Skeletal muscle tissue (tissue), 4 donors: ENCODE measurements around the gene HEATR5B. TPM values are rescaled to one million over a fixed set of nuclear protein-coding genes. Genes with fewer than 3 reads are reported as not detected.

Experiments
- H3K27ac ChIP-seq: one replicate; pipeline ENCODE4 v1.7.0; 2013; ENCODE audit warnings: mild to moderate bottlenecking, low read depth, low read length, inconsistent platforms
- H3K27me3 ChIP-seq, 3 donors: one replicate each; pipeline ENCODE4 v1.7.0; 2013; ENCODE audit warnings: low read length in 3 of 3; ENCODE audit not compliant: control insufficient read depth in 3 of 3, insufficient read depth in 3 of 3
- H3K36me3 ChIP-seq, 3 donors: one replicate each; pipeline ENCODE4 v1.7.0; 2013; ENCODE audit warnings: low read length in 3 of 3; ENCODE audit not compliant: control insufficient read depth in 3 of 3, insufficient read depth in 3 of 3
- H3K4me1 ChIP-seq, 3 donors: one replicate each; pipeline ENCODE4 v1.7.0; 2013; ENCODE audit warnings: low read length in 3 of 3, mild to moderate bottlenecking in 3 of 3; ENCODE audit not compliant: control insufficient read depth in 3 of 3, insufficient read depth in 3 of 3
- H3K4me3 ChIP-seq, 3 donors: one replicate each; pipeline ENCODE4 v1.7.0; 2013; ENCODE audit warnings: low read length in 3 of 3
- H3K9ac ChIP-seq, 3 donors: one replicate each; pipeline ENCODE4 v1.7.0; 2013; ENCODE audit warnings: low read length in 3 of 3, mild to moderate bottlenecking in 3 of 3, moderate library complexity in 2 of 3, low read depth in 1 of 3
- H3K9me3 ChIP-seq, 3 donors: one replicate each; pipeline ENCODE4 v1.7.0; 2013; ENCODE audit warnings: low read length in 3 of 3; ENCODE audit not compliant: control insufficient read depth in 3 of 3
- total RNA-seq: library from RNA; depleted of rRNA; stranded (reverse); fragments of >200 nt; gene quantifications from one replicate; pipeline ENCODE4 v1.2.3, GENCODE V29; 2014
- donor health status: Osteomylitis.

HEATR5B gene
- total RNA-seq: 41.2 TPM

- H3K27ac ChIP-seq: peak within 1 kb of the TSS; percentile 76
- peak within 1 kb of the TSS; percentile 92 to 97 (median 97) for H3K4me3 ChIP-seq
- peak within 1 kb of the TSS; percentile 83 to 95 (median 93) for H3K9ac ChIP-seq
- peaks cover 2 to 34% (median 31%) of the 10 kb centered on the region in 3 donors for H3K36me3 ChIP-seq
- H3K9me3 ChIP-seq: no peaks in the 10 kb centered on the region
- peaks cover 6 to 27% (median 23%) of the 10 kb centered on the region in 3 donors for H3K4me1 ChIP-seq
- no peaks in the 10 kb centered on the region for H3K27me3 ChIP-seq
These were observed at the start of gene HEATR5B, which contains the start of gene GPATCH11 for GRCh38 chr2:37083873-37084794. Gene HEATR5B (minus strand): TSS chr2:37084372. CDS start chr2:37083414, 958 bp downstream. Gene GPATCH11 (plus strand): TSS chr2:37084518. CDS start chr2:37088382, 3,864 bp downstream.

- no peak overlapping the region for H3K9ac ChIP-seq
- no peaks in the 10 kb centered on the region for H3K27me3 ChIP-seq
- no peaks in the 10 kb centered on the region for H3K4me1 ChIP-seq
- H3K9me3 ChIP-seq: no peaks in the 10 kb centered on the region
- H3K27ac ChIP-seq: no peak overlapping the region
- peaks cover 27 to 60% (median 58%) of the 10 kb centered on the region in 3 donors for H3K36me3 ChIP-seq
- no peak overlapping the region for H3K4me3 ChIP-seq
These were observed 48.7 kb upstream of the HEATR5B start for GRCh38 chr2:37132914-37133313.

GRCh38 chr2:37125416-37125815 lies 41.2 kb upstream of the HEATR5B start:
- no peaks in the 10 kb centered on the region for H3K9me3 ChIP-seq
- H3K27me3 ChIP-seq: no peaks in the 10 kb centered on the region
- peaks cover 0 to 2% (median 0%) of the 10 kb centered on the region in 3 donors for H3K4me1 ChIP-seq
- H3K9ac ChIP-seq: no peak overlapping the region
- no peak overlapping the region for H3K4me3 ChIP-seq
- no peak overlapping the region for H3K27ac ChIP-seq
- H3K36me3 ChIP-seq: peaks cover 17 to 30% (median 20%) of the 10 kb centered on the region in 3 donors

GRCh38 chr2:37119157-37119556 lies 35.0 kb upstream of the HEATR5B start:
- Histone ChIP-seq H3K9ac (no peak overlapping the region), H3K4me1 (no peaks in the 10 kb centered on the region), H3K4me3 (no peak overlapping the region), H3K27me3 (no peaks in the 10 kb centered on the region), H3K27ac (no peak overlapping the region), H3K9me3 (no peaks in the 10 kb centered on the region), H3K36me3 (peaks cover 12 to 27% (median 23%) of the 10 kb centered on the region in 3 donors)

GRCh38 chr2:37117566-37117965 lies 33.4 kb upstream of the HEATR5B start:
- H3K4me1 ChIP-seq: no peaks in the 10 kb centered on the region
- H3K4me3 ChIP-seq: no peak overlapping the region
- H3K9ac ChIP-seq: no peak overlapping the region
- no peaks in the 10 kb centered on the region for H3K9me3 ChIP-seq
- peaks cover 6 to 27% (median 21%) of the 10 kb centered on the region in 3 donors for H3K36me3 ChIP-seq
- H3K27ac ChIP-seq: no peak overlapping the region
- H3K27me3 ChIP-seq: no peaks in the 10 kb centered on the region

GRCh38 chr2:37111958-37112357 lies 27.8 kb upstream of the HEATR5B start:
- Histone ChIP-seq H3K27me3 (no peaks in the 10 kb centered on the region), H3K4me1 (no peaks in the 10 kb centered on the region), H3K4me3 (no peak overlapping the region), H3K9me3 (no peaks in the 10 kb centered on the region), H3K36me3 (peaks cover 6 to 33% (median 23%) of the 10 kb centered on the region in 3 donors), H3K9ac (no peak overlapping the region), H3K27ac (no peak overlapping the region)

GRCh38 chr2:37110306-37111212 lies 26.4 kb upstream of the HEATR5B start:
- Histone ChIP-seq H3K9ac (no peak overlapping the region), H3K4me1 (no peaks in the 10 kb centered on the region), H3K4me3 (no peak overlapping the region), H3K27me3 (no peaks in the 10 kb centered on the region), H3K9me3 (no peaks in the 10 kb centered on the region), H3K36me3 (peaks cover 6 to 31% (median 26%) of the 10 kb centered on the region in 3 donors), H3K27ac (no peak overlapping the region)

- peaks cover 6 to 34% (median 26%) of the 10 kb centered on the region in 3 donors for H3K36me3 ChIP-seq
- no peak overlapping the region for H3K27ac ChIP-seq
- no peak overlapping the region for H3K9ac ChIP-seq
- no peaks in the 10 kb centered on the region for H3K27me3 ChIP-seq
- no peaks in the 10 kb centered on the region for H3K4me1 ChIP-seq
- H3K4me3 ChIP-seq: no peak overlapping the region
- H3K9me3 ChIP-seq: no peaks in the 10 kb centered on the region
These were observed 25.4 kb upstream of the HEATR5B start for GRCh38 chr2:37109523-37109922.

GRCh38 chr2:37105150-37105549 lies 21.0 kb upstream of the HEATR5B start:
- H3K9ac ChIP-seq: no peak overlapping the region
- peaks cover 4 to 40% (median 27%) of the 10 kb centered on the region in 3 donors for H3K36me3 ChIP-seq
- H3K27me3 ChIP-seq: no peaks in the 10 kb centered on the region
- no peaks in the 10 kb centered on the region for H3K4me1 ChIP-seq
- H3K4me3 ChIP-seq: no peak overlapping the region
- H3K27ac ChIP-seq: no peak overlapping the region
- H3K9me3 ChIP-seq: no peaks in the 10 kb centered on the region
